OCI-LY1 (cell line): Measurements from ENCODE around the gene PIAS1.

Experiments
- H2AFZ ChIP-seq: fragments of 200-600 bp; sonication (generic), shearing (Covaris generic); 2 replicates; pipeline ENCODE4 v1.6.0; 2014; ENCODE audit warnings: antibody characterized with exemption, mild to moderate bottlenecking, low read length
- H3F3A ChIP-seq: fragments of 200-600 bp; sonication (generic), shearing (Covaris generic); 2 replicates; pipeline ENCODE4 v1.6.0; 2014; ENCODE audit warnings: mild to moderate bottlenecking, antibody characterized with exemption, low read length, moderate library complexity; ENCODE audit not compliant: insufficient read depth
- H3K27ac ChIP-seq: fragments of 200-600 bp; sonication (generic); 2 replicates; pipeline ENCODE4 v1.5.1; 2014; ENCODE audit warnings: low read length, mixed run types, mild to moderate bottlenecking, low read depth; ENCODE audit not compliant: poor library complexity, severe bottlenecking
- H3K27me3 ChIP-seq: fragments of 200-600 bp; sonication (generic); 2 replicates; pipeline ENCODE4 v1.6.0; 2014; ENCODE audit warnings: antibody characterized with exemption, mild to moderate bottlenecking, low read length, moderate library complexity; ENCODE audit not compliant: insufficient read depth
- H3K36me3 ChIP-seq: fragments of 200-600 bp; sonication (generic); 2 replicates; pipeline ENCODE4 v1.6.1; 2014; ENCODE audit warnings: mild to moderate bottlenecking, antibody characterized with exemption, low read length, moderate library complexity, mixed read lengths; ENCODE audit not compliant: insufficient read depth
- H3K4me1 ChIP-seq: fragments of 200-600 bp; sonication (generic); 2 replicates; pipeline ENCODE4 v1.5.1; 2014; ENCODE audit warnings: mild to moderate bottlenecking, low read length, moderate library complexity; ENCODE audit not compliant: insufficient read depth, severe bottlenecking
- H3K4me2 ChIP-seq: fragments of 200-600 bp; sonication (generic), shearing (Covaris generic); 2 replicates; pipeline ENCODE4 v1.6.1; 2014; ENCODE audit warnings: low read length
- H3K4me3 ChIP-seq: fragments of 200-600 bp; sonication (generic); 2 replicates; pipeline ENCODE4 v1.5.1; 2014; ENCODE audit warnings: low read length, low read depth, mild to moderate bottlenecking, mixed read lengths; ENCODE audit not compliant: poor library complexity, severe bottlenecking
- H3K79me2 ChIP-seq: fragments of 200-600 bp; shearing (Covaris generic); 2 replicates; pipeline ENCODE4 v1.6.1; 2016; ENCODE audit warnings: mixed run types, low read length, mixed read lengths; ENCODE audit not compliant: insufficient read depth
- H3K9ac ChIP-seq: fragments of 200-600 bp; sonication (generic), shearing (Covaris generic); 2 replicates; pipeline ENCODE4 v1.6.1; 2014; ENCODE audit warnings: mild to moderate bottlenecking, low read length, mixed read lengths
- H3K9me2 ChIP-seq: fragments of 200-600 bp; sonication (generic), shearing (Covaris generic); 2 replicates; pipeline ENCODE4 v1.6.1; 2014; ENCODE audit warnings: low read depth, mild to moderate bottlenecking, low read length, mixed read lengths
- H3K9me3 ChIP-seq: fragments of 200-600 bp; shearing (Covaris generic); 2 replicates; pipeline ENCODE4 v1.6.1; 2014; ENCODE audit warnings: low read length, mixed read lengths
- H4K20me1 ChIP-seq: fragments of 200-600 bp; sonication (generic), shearing (Covaris generic); 2 replicates; pipeline ENCODE4 v1.6.0; 2016; ENCODE audit warnings: mild to moderate bottlenecking, low read length; ENCODE audit not compliant: insufficient read depth
- EZH2 ChIP-seq: fragments of 200-600 bp; sonication (generic), shearing (Covaris generic); IDR thresholded peaks from 2 replicates; pipeline ENCODE4 v1.8.0; 2017; ENCODE audit warnings: borderline replicate concordance, mixed run types, mild to moderate bottlenecking, antibody characterized with exemption, low read length, moderate library complexity, mixed read lengths
- TF ChIP-seq, protein P1 (sequence below): fragments of 200-600 bp; sonication (generic), shearing (Covaris generic); IDR thresholded peaks from 2 replicates; pipeline ENCODE4 v1.5.1; 2017; ENCODE audit warnings: mild to moderate bottlenecking, antibody characterized with exemption, low read length, moderate library complexity, mixed read lengths

The PIAS1 gene

DNA sequence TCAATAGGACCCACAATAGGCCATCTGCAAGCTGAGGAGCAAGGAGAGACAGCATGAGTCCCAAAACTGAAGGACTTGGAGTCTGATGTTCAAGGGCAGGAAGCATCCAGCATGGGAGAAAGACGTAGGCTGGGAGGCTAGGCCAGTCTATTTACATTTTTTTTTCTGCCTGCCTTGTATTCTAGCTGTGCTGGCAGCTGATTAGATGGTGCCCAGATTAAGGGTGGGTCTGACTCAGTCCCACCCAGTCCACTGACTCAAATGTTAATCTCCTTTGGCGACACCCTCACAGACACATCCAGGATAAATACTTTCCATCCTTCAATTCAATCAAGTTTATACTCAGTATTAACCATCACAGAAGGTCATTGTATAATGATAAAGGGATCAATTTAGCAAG is 15.9 kb upstream of the PIAS1 start:
- no peak overlapping the region for H3K4me3 ChIP-seq
- H3K9me2 ChIP-seq = no peaks in the 10 kb centered on the region
- H3F3A ChIP-seq = no peaks in the 10 kb centered on the region
- H4K20me1 ChIP-seq = no peaks in the 10 kb centered on the region
- no peak overlapping the region for H2AFZ ChIP-seq
- H3K4me2 ChIP-seq = no peak overlapping the region
- no peaks in the 10 kb centered on the region for H3K4me1 ChIP-seq
- H3K27ac ChIP-seq = no peak overlapping the region
- peaks cover 2% of the 10 kb centered on the region; the same call in 1 of the 2 replicates for H3K9me3 ChIP-seq
- H3K79me2 ChIP-seq = no peaks in the 10 kb centered on the region
- no peaks in the 10 kb centered on the region; the same call in 1 of the 2 replicates for H3K36me3 ChIP-seq
- TF ChIP-seq EZH2 = no peak
- TF ChIP-seq, protein P1, sequence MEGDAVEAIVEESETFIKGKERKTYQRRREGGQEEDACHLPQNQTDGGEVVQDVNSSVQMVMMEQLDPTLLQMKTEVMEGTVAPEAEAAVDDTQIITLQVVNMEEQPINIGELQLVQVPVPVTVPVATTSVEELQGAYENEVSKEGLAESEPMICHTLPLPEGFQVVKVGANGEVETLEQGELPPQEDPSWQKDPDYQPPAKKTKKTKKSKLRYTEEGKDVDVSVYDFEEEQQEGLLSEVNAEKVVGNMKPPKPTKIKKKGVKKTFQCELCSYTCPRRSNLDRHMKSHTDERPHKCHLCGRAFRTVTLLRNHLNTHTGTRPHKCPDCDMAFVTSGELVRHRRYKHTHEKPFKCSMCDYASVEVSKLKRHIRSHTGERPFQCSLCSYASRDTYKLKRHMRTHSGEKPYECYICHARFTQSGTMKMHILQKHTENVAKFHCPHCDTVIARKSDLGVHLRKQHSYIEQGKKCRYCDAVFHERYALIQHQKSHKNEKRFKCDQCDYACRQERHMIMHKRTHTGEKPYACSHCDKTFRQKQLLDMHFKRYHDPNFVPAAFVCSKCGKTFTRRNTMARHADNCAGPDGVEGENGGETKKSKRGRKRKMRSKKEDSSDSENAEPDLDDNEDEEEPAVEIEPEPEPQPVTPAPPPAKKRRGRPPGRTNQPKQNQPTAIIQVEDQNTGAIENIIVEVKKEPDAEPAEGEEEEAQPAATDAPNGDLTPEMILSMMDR = no peak
- no peak overlapping the region for H3K9ac ChIP-seq
- peaks cover 9% of the 10 kb centered on the region; the same call in 1 of the 2 replicates for H3K27me3 ChIP-seq

DNA sequence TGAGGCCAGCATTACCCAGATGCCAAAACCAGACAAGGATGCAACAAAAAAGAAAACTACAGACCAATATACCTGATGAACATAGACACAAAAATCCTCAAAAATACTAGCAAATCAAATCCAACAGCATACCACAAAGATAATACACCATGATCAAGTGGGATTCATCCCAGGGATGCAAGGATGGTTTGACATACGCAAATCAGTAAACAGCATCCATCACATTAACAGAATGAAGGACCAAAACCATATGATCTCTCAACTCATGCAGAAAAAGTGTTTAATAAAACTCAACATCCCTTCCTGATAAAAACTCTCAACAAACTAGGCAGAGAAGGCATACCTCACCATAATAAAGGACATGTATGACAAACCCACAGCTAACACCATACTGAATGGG is 14.0 kb upstream of the PIAS1 start:
- no peak for TF ChIP-seq EZH2
- TF ChIP-seq, protein P1 = no peak
- no peak overlapping the region for H3K27ac ChIP-seq
- H2AFZ ChIP-seq = no peak overlapping the region

DNA sequence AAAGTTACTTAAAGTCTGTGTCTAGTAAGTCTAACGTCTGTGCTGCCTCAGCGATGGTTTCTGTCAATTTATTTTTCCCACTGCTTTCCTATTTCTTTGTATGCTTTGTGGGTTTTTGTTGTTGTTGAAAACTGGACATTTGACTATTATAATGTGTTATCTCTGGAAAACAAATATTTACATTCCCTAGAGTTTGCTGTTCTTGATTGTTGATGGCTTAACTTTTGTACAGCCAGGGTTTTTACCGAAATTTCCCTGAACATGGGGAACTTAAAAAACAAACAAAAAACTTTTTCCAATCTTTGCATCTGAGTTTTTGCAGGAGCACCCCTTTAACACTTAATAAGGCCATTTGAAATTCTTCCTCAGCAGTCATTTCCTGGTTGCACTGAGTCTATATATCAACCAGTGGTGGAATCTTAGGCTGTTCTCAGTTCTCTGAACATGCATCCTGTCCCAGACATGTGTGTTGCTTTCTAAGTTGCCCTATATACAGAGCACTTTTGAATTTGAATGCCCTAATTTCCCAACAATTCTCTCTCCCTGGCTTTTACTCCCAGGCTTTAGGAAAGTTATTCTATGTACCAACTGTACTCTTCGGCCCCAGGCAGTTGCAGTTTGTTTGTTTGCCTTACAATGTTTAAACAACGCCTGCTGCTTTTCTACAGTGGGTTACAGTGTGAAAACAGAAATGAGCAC is 11.8 kb upstream of the PIAS1 start:
- Histone ChIP-seq H3K9me2 (no peaks in the 10 kb centered on the region), H4K20me1 (no peaks in the 10 kb centered on the region), H3K27ac (no peak overlapping the region), H3K4me2 (no peak overlapping the region), H3K27me3 (peaks cover 5% of the 10 kb centered on the region; the same call in 1 of the 2 replicates), H2AFZ (no peak overlapping the region), H3F3A (no peaks in the 10 kb centered on the region), H3K4me3 (no peak overlapping the region), H3K4me1 (no peaks in the 10 kb centered on the region), H3K36me3 (no peaks in the 10 kb centered on the region; the same call in 1 of the 2 replicates), H3K79me2 (no peaks in the 10 kb centered on the region), H3K9me3 (peaks cover 12% of the 10 kb centered on the region), H3K9ac (no peak overlapping the region)
- no peak for TF ChIP-seq EZH2
- TF ChIP-seq, protein P1 = no peak

More for the DNA sequence above, 14.0 kb upstream of the PIAS1 start:
- no peaks in the 10 kb centered on the region for H3K9me2 ChIP-seq
- H3F3A ChIP-seq = no peaks in the 10 kb centered on the region
- H3K4me2 ChIP-seq = no peak overlapping the region
- H3K36me3 ChIP-seq = no peaks in the 10 kb centered on the region; the same call in 1 of the 2 replicates
- H3K27me3 ChIP-seq = peaks cover 5% of the 10 kb centered on the region; the same call in 1 of the 2 replicates
- peaks cover 2% of the 10 kb centered on the region; the same call in 1 of the 2 replicates for H3K9me3 ChIP-seq
- H3K4me3 ChIP-seq = no peak overlapping the region
- no peaks in the 10 kb centered on the region for H3K79me2 ChIP-seq
- H3K9ac ChIP-seq = no peak overlapping the region
- no peaks in the 10 kb centered on the region for H3K4me1 ChIP-seq
- no peaks in the 10 kb centered on the region for H4K20me1 ChIP-seq
